GOT3 (cell line): Measurements from ENCODE around the gene LRCH1.

ENCODE experiments used
- DNase-seq: peaks from one replicate; lab custom pipeline; 2025; ENCODE audit warnings: mixed read lengths; lab: John Stamatoyannopoulos, UW

The LRCH1 gene

GRCh38 chr13:46698014-46698413 is 145.0 kb downstream of the LRCH1 start:
- DNase-seq = no peak

GRCh38 chr13:46698910-46699460 is 146.0 kb downstream of the LRCH1 start:
- DNase-seq = no peak

DNA sequence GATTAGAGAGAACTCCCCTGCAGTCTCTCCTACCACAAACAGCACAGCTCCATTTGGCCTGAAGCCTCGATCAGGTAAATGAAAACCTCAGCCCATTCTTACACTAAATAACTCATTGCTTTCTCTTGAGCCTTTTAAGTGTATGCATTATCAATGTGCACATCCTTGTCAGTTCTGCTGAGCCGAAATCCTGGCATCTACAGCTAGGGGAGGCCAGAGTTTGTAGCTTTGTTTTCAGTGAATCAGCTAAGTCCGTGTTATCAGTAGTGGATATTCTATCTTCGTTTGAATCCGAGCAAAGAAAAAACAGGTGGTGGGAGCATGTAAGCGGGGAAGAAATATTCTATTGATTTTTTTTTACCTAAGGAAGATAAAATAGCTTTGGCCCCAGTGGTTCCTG is 159.6 kb downstream of the LRCH1 start:
- DNase-seq = no peak

DNA sequence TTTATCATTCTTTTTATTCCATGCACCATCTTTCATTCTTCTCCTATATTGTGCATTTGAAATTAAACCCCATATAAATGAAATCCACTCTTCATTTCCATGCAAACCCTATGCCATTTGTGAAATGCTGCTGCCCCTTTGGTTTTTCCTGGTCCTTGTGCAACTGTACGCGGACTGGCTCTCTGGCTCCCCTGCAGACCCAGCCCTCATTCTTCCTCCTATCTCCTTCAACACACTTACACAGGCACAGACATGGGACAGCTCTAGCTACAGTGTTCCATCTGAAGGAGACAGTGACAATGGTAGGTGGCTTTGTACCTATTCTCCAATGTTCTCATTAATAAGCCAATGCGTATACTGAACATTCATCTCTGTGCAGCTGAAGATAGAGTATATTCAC is 162.4 kb downstream of the LRCH1 start:
- DNase-seq = no peak

DNA sequence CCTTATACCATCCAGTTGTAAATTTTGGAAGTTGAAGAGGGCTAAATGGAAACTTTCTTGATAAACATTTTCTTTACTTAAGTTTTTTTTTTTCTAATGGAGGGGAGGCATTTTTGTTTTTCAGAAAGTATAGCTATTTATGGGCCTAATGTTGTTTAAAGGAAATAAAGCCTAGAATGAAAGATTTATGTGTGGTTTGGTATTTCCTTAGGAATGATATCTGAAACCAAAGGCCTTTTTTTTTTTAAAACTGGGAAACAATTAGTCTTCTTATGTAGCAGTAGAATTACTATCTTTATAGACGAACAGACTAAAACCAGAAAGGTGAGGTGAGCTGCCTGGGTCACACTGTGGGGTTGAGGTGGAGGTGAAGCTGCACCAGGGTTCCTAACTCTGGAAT is 163.9 kb downstream of the LRCH1 start:
- no peak for DNase-seq

GRCh38 chr13:46717275-46717674 is 164.3 kb downstream of the LRCH1 start:
- no peak for DNase-seq

- no peak for DNase-seq
Measured at GRCh38 chr13:46717856-46718255, 164.9 kb downstream of the LRCH1 start.

GRCh38 chr13:46720189-46720588 is 167.2 kb downstream of the LRCH1 start:
- no peak for DNase-seq

DNA sequence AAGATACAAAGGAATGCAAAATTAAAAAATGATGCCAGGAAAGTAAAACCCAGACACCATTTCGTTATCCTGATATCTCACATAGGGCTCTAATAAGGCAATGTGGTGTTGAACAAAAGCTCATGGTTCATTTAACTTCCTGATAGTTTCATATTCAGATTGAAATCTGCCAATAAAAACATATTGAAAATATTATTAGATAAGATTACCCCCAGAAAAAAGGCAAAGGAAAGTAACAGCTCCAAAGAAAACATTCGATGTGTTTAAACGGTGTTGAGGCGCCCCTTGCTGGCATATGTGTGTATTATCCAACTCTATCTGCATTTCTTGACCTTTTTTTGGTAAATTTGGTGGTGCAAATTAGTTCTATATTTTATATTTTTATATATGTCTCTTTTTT is 168.1 kb downstream of the LRCH1 start:
- no peak for DNase-seq

DNA sequence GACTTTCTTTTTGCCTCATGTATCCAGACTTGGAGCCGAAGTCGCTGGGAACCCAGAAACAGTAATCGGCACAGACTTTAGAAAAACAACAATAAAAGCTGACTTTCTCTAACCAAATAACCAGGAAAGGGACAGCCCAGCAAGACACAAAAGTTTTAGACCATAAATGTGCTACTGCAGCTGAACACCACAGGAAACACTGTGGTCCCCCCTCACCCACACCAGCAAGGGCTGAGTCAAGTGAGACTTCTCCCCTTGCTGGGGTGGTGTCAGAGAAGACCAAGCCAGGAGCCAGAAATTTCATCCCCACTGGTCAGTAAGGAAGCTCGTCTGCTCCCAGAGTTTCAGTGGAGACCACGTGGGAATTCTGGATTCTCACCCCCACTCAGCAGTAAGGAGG is 173.4 kb downstream of the LRCH1 start:
- DNase-seq = no peak

- DNase-seq = no peak
Measured at GRCh38 chr13:46728777-46729176, 175.8 kb downstream of the LRCH1 start.

DNA sequence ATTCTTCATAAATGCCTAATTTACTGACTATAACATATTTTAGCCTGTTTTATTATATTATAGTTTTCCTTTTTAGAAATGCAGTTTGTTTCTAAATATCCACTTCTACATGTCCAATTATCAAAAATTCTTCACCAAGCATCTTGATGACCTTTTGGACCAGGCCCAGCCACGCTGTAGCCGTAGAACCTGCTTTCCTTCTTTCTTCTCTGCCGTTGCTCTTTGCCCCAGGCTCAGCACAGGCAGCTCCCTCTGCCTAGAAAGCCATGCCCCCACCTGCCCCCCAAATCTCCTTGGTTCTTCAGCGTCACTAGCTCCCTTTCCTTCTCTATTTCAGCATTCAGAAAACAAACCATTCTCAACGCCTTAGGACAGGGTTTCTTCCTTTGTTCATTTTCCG is 178.6 kb downstream of the LRCH1 start:
- no peak for DNase-seq

DNA sequence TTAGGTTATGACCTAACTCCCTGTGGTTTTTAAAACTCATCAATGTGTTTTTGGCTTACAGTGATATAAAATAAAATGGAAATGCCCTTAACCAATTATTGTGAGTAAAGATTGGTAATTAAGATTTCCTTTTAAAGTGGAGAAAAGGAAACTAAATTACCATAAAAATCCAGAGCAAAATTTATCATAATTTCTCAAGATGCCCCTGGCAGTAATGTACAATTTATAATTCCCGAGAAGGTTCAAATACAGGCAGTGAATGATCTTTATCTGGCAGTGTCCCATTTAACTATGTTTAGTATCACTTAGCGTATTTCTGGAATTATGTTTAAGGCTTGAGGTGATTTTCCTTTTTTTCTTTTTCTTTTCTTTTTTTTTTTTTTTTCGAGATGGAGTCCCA is 182.5 kb downstream of the LRCH1 start:
- no peak for DNase-seq

GRCh38 chr13:46736541-46737310 is 183.8 kb downstream of the LRCH1 start:
- DNase-seq = no peak

GRCh38 chr13:46738055-46738454 is 185.1 kb downstream of the LRCH1 start:
- no peak for DNase-seq

DNA sequence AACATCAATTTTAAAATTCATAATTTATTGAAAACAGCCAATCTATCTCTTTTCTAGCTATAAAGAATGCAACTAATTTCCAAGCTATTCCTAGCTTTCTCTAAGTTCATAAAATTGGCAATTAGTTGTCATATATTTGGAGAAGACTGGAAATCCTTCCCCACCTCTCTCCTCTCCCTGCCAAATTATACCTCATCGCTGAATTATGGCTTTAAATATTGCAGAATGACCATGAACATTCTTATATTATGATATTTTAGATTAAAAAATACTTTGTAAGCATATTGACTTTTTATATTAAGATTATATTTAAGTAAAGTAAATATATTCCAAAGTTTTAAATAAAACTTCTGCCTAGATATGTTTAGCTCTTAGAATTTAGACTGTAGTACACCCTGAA is 185.8 kb downstream of the LRCH1 start:
- DNase-seq = no peak

GRCh38 chr13:46739447-46740098 is 186.6 kb downstream of the LRCH1 start:
- DNase-seq = no peak

DNA sequence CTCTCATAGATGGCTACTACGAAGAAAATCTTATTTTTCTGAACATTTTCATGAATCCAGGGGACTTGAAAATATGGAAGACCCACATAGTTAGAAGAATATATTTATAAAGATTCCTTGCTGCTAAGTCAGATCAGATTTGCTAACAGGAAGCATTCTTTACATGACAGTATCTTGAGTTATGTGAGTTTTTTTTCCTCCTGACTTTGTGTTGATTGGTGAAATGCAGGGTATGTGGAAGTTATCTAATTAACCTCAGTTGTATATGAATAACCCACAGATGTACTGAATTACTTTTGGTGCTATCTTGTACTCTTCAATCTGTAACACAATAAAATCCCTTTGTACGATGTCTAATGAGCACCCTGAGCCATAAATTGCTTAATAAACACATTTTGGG is 190.2 kb downstream of the LRCH1 start:
- no peak for DNase-seq

GRCh38 chr13:46745062-46745461 is 192.1 kb downstream of the LRCH1 start:
- DNase-seq = no peak

- DNase-seq = no peak
Measured at GRCh38 chr13:46745706-46746105, 192.7 kb downstream of the LRCH1 start.

DNA sequence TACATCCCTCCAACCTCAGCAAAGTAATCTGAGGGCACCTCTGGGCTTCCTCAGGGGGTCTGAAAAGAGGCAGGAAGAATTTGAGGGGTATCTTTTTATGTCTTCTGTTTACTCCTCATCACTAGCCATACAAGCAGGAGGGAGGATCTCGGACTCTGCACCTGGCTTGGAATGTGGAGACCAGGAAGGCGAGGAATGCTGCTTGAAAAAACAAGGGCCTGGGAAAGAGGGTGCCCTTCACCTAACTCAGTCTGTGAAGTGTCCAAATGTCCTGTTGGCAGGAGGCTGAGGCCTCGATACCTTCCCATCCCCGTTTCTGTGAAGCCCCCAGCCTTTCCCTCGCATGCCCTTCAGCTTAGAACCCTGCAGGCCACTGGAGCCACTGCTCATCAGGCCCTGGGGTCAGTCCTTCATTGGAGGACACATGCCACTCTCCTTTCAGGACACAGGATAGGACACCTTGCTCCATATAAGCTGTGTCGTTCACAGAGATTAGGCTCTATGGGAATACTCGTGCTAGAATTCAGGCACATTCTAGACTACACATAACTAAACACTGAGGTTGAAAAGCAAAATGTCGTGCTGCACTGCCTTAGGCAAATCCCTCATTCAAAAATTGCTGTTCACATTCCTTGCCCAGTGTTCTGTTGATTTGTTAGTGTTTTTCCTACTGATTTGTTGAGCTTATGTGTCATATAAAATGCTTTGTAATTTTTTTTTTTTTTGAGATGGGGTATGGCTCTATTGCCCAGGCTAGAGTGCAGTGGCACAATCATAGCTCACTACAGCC is 194.3 kb downstream of the LRCH1 start:
- DNase-seq = no peak

DNA sequence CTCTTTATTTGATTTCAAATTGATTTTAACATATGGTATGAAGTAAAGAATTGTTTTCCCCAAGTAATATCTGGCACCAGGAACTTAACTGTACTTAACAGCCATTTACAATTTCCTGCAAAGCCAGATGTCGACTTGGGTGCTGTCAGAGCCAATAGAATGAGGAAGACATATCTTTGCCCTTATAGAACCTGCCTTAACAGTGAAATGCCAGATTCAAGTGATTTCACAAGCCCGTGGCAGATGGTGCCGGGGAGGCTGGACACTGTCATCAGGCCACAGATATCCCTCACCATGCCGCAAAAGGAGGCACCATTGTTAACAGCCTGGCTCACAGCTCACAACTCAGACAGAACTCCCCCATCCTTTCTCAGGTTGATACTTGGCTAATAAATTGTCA is 195.3 kb downstream of the LRCH1 start:
- DNase-seq = no peak

- DNase-seq = no peak
Measured at GRCh38 chr13:46749951-46750350, 197.0 kb downstream of the LRCH1 start.
